HG02973 (cell line): ENCODE results near the gene OR2T12.
"Not testable (repeated sequence)": the region's sequence is repeated elsewhere in the genome, so short reads cannot be mapped to it uniquely, and the experiment has no call there.

Experiments used
- ATAC-seq: cut with Tn5 transposase; IDR thresholded peaks from one replicate; pipeline ENCODE4 v1.9.1; 2021; ENCODE audit warnings: moderate library complexity; ENCODE audit not compliant: unreplicated experiment

The OR2T12 gene

GRCh38 chr1:248303324-248303723 lies at the start of gene OR2T12:
Gene OR2T12 (minus strand): TSS chr1:248303424. CDS start chr1:248295578, 7,846 bp downstream.
- no peak for ATAC-seq

- no peak for ATAC-seq
Observed at GRCh38 chr1:248348475-248348874, 45.3 kb upstream of the OR2T12 start, which contains the start of gene OR14C36. Gene OR14C36 (plus strand): TSS chr1:248348775. CDS start chr1:248348775, 0 bp downstream.

- no peak for ATAC-seq
Observed at GRCh38 chr1:248343451-248343850, 40.2 kb upstream of the OR2T12 start.

- ATAC-seq, result no peak
Observed at GRCh38 chr1:248324468-248324867, 21.2 kb upstream of the OR2T12 start, which contains the start of gene OR2M7. Gene OR2M7 (minus strand): TSS chr1:248324568. CDS start chr1:248324568, 0 bp downstream.

GRCh38 chr1:248316796-248317195 lies 13.6 kb upstream of the OR2T12 start:
- no peak for ATAC-seq

GRCh38 chr1:248306740-248307139 lies 3.5 kb upstream of the OR2T12 start:
- not testable (repeated sequence) for ATAC-seq

- ATAC-seq, result no peak
Observed at GRCh38 chr1:248306103-248306502, 2.9 kb upstream of the OR2T12 start.

GRCh38 chr1:248305672-248306071 lies 2.4 kb upstream of the OR2T12 start:
- not testable (repeated sequence) for ATAC-seq

GRCh38 chr1:248288391-248288790 lies 14.8 kb downstream of the OR2T12 start:
- no peak for ATAC-seq

GRCh38 chr1:248277876-248278275 lies 25.3 kb downstream of the OR2T12 start, which contains the start of gene OR2T33:
Gene OR2T33 (minus strand): TSS chr1:248277976. CDS start chr1:248273814, 4,162 bp downstream.
- no peak for ATAC-seq

GRCh38 chr1:248273225-248273624 lies 30.0 kb downstream of the OR2T12 start:
- not testable (repeated sequence) for ATAC-seq

GRCh38 chr1:248268178-248268577 lies 35.0 kb downstream of the OR2T12 start:
- ATAC-seq, result no peak

- ATAC-seq, result not testable (repeated sequence)
Observed at GRCh38 chr1:248259309-248259708, 43.9 kb downstream of the OR2T12 start.

GRCh38 chr1:248243204-248243603 lies 60.0 kb downstream of the OR2T12 start:
- peak; percentile 90 for ATAC-seq
